ENCODE results near the gene ZNFX1. TPM values are rescaled to one million over a fixed set of nuclear protein-coding genes. Genes with fewer than 3 reads are reported as not detected.

Gene ZNFX1
- total RNA-seq, 1 donor, result 56.6 TPM

- no peak overlapping the region for H3K4me3 ChIP-seq (ENCODE audit: low read depth, low read length)
- no peak for TF ChIP-seq CTCF (IDR thresholded peaks at IDR 0.05; ENCODE audit: insufficient read depth, low read depth, low read length)
- no peak for DNase-seq (ENCODE audit: low read depth)
Observed at GRCh38 chr20:49252556-49253350, 25.1 kb downstream of the ZNFX1 start.

- no peak for TF ChIP-seq CTCF (IDR thresholded peaks at IDR 0.05; ENCODE audit: insufficient read depth, low read depth, low read length)
- DNase-seq (ENCODE audit: low read depth), result no peak
- no peak overlapping the region for H3K4me3 ChIP-seq (ENCODE audit: low read depth, low read length)
Observed at GRCh38 chr20:49248879-49249665, 28.8 kb downstream of the ZNFX1 start.

- DNase-seq (ENCODE audit: low read depth), result no peak
- no peak overlapping the region for H3K4me3 ChIP-seq (ENCODE audit: low read depth, low read length)
- no peak for TF ChIP-seq CTCF (IDR thresholded peaks at IDR 0.05; ENCODE audit: insufficient read depth, low read depth, low read length)
Observed at GRCh38 chr20:49248301-49248700, 29.6 kb downstream of the ZNFX1 start.

GRCh38 chr20:49247792-49248191, 30.1 kb downstream of the ZNFX1 start:
- no peak for TF ChIP-seq CTCF (IDR thresholded peaks at IDR 0.05; ENCODE audit: insufficient read depth, low read depth, low read length)

GRCh38 chr20:49247169-49247723, 30.6 kb downstream of the ZNFX1 start:
- no peak overlapping the region for H3K4me3 ChIP-seq (ENCODE audit: low read depth, low read length)
- TF ChIP-seq CTCF (IDR thresholded peaks at IDR 0.05; ENCODE audit: insufficient read depth, low read depth, low read length), result no peak
- DNase-seq (ENCODE audit: low read depth), result no peak

More at GRCh38 chr20:49247792-49248191, 30.1 kb downstream of the ZNFX1 start:
- DNase-seq (ENCODE audit: low read depth), result no peak
- H3K4me3 ChIP-seq (ENCODE audit: low read depth, low read length), result no peak overlapping the region

- peak; percentile 61 for DNase-seq (ENCODE audit: low read depth)
- peak; percentile 87 for TF ChIP-seq CTCF (IDR thresholded peaks at IDR 0.05; ENCODE audit: insufficient read depth, low read depth, low read length)
Observed at GRCh38 chr20:49245921-49246740, 31.7 kb downstream of the ZNFX1 start.

More at GRCh38 chr20:49245921-49246740, 31.7 kb downstream of the ZNFX1 start:
- H3K4me3 ChIP-seq (ENCODE audit: low read depth, low read length), result no peak overlapping the region

Measured in fibroblast of villous mesenchyme (primary cell).